Thyroid gland (tissue), 4 donors: ENCODE data around the gene HOXA5. TPM values are rescaled to one million over a fixed set of nuclear protein-coding genes. Genes with fewer than 3 reads are reported as not detected.

Experiments
- DNase-seq, 2 donors: peaks; one replicate each; pipeline ENCODE4 v3.0.0-alpha.2; 2019
- H3K27ac ChIP-seq, 3 donors: fragments of 200-600 bp; sonication (generic); 1 replicate in 2 of 3; 2 replicates in 1 of 3; pipeline ENCODE4 v1.5.1; 2016 to 2019; ENCODE audit warnings: mild to moderate bottlenecking in 1 of 3, moderate library complexity in 1 of 3
- H3K27me3 ChIP-seq: fragments of 200-600 bp; sonication (generic); one replicate; pipeline ENCODE4 v1.5.1; 2019
- H3K36me3 ChIP-seq, 2 donors: fragments of 200-600 bp; sonication (generic); one replicate each; pipeline ENCODE4 v1.5.1; 2016 to 2019
- H3K4me1 ChIP-seq, 2 donors: fragments of 200-600 bp; sonication (generic); one replicate each; pipeline ENCODE4 v1.5.1; 2017 to 2019
- H3K4me3 ChIP-seq, 3 donors: fragments of 200-600 bp; sonication (generic); replicated peaks in 1 of 3; 1 replicate in 2 of 3; 2 replicates in 1 of 3; pipeline ENCODE4 v1.5.1; 2016; ENCODE audit warnings: mild to moderate bottlenecking in 1 of 3
- H3K9me3 ChIP-seq: fragments of 200-600 bp; sonication (generic); one replicate; pipeline ENCODE4 v1.5.1; 2017
- POLR2A ChIP-seq, 2 donors: fragments of 450-650 bp; IDR thresholded peaks; one replicate each; pipeline ENCODE4 v1.6.1; 2017; ENCODE audit warnings: antibody characterized with exemption in 2 of 2, mild to moderate bottlenecking in 2 of 2, moderate library complexity in 1 of 2
- WGBS, 2 donors: methylation state at CpG; one replicate each; pipeline ENCODE4 v1.1.5; 2017; 5-methylcytosine and 5-hydroxymethylcytosine counted together
- intact Hi-C: fragments of 100-400 bp; cut with DNase I; formaldehyde crosslinking; loops from one replicate; pipeline ENCODE4 v1.15.1; 2023
- microRNA counts, 2 donors: library from miRNA; unstranded; fragments of <30 nt; microRNA quantifications; one replicate each; lab custom pipeline; 2016 to 2017
- microRNA-seq: library from miRNA; unstranded; fragments of <30 nt; microRNA quantifications from one replicate; pipeline ENCODE4, GENCODE V29; 2016
- small RNA-seq: library from RNA; depleted of rRNA; stranded (forward); fragments of <200 nt; gene quantifications from one replicate; pipeline ENCODE3, GENCODE V24; 2016
- total RNA-seq, 4 donors: library from RNA; depleted of rRNA; stranded (reverse); fragments of >200 nt; gene quantifications; one replicate each; pipeline ENCODE4 v1.2.3, GENCODE V29; 2016
- TF ChIP-seq, protein P1 (sequence below), 6 experiments: fragments of 200-600 bp in 3 of 6; fragments of 450-650 bp in 3 of 6; sonication (generic) in 3 of 6; IDR thresholded peaks; one replicate each; pipeline ENCODE4 v1.5.1; 2016 to 2019; ENCODE audit warnings: antibody characterized with exemption in 6 of 6, mild to moderate bottlenecking in 2 of 6, inconsistent platforms in 1 of 6, moderate library complexity in 1 of 6

HOXA5 gene
- total RNA-seq, 4 donors from 2014 or later = 2.0 to 4.4 (median 3.3) TPM

GRCh38 chr7:27091941-27092818 is 51.3 kb downstream of the HOXA5 start:
- Histone ChIP-seq H3K4me3 (no peak overlapping the region), H3K36me3 (no peaks in the 10 kb centered on the region), H3K4me1 (peaks cover 11 to 17% of the 10 kb centered on the region in 2 donors), H3K27ac (no peak overlapping the region), H3K27me3 (peaks cover 22% of the 10 kb centered on the region), H3K9me3 (no peaks in the 10 kb centered on the region)
- DNase-seq = no peak
- 33 to 41% methylated on average over 9 of the region's 9 CpGs for WGBS, 2 donors
- intact Hi-C loops = no loop called here
- TF ChIP-seq, protein P1, sequence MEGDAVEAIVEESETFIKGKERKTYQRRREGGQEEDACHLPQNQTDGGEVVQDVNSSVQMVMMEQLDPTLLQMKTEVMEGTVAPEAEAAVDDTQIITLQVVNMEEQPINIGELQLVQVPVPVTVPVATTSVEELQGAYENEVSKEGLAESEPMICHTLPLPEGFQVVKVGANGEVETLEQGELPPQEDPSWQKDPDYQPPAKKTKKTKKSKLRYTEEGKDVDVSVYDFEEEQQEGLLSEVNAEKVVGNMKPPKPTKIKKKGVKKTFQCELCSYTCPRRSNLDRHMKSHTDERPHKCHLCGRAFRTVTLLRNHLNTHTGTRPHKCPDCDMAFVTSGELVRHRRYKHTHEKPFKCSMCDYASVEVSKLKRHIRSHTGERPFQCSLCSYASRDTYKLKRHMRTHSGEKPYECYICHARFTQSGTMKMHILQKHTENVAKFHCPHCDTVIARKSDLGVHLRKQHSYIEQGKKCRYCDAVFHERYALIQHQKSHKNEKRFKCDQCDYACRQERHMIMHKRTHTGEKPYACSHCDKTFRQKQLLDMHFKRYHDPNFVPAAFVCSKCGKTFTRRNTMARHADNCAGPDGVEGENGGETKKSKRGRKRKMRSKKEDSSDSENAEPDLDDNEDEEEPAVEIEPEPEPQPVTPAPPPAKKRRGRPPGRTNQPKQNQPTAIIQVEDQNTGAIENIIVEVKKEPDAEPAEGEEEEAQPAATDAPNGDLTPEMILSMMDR (IDR thresholded peaks at IDR 0.05) = no peak
- TF ChIP-seq POLR2A (IDR thresholded peaks at IDR 0.05) = no peak

DNA sequence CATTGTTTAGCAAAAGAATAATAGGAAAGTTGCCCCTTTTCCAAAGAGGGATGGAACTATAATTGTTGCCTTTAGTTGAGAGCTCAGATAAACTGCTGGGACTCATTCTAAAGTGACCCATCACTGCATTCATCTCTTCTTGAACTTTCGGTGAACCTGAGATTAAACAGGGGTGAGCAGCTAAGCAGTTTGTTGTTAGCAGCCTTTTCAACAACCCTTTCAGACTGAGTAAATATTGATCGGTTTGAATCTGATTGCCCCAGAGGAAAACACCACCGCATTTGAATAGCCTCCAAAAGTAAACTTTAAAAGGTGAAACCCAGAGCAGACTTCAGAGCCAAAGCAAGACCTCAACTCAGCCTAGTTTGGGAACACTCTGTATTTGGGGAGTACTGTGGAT is 52.4 kb downstream of the HOXA5 start:
- no peak for TF ChIP-seq POLR2A (IDR thresholded peaks at IDR 0.05)
- TF ChIP-seq, protein P1 (IDR thresholded peaks at IDR 0.05) = no peak
- intact Hi-C loops = no loop called here
- Histone ChIP-seq H3K9me3 (no peaks in the 10 kb centered on the region), H3K4me3 (no peak overlapping the region), H3K36me3 (no peaks in the 10 kb centered on the region), H3K27me3 (peaks cover 16% of the 10 kb centered on the region), H3K4me1 (peaks cover 3 to 6% of the 10 kb centered on the region in 2 donors), H3K27ac (no peak overlapping the region)
- WGBS, 2 donors = 23 to 35% methylated on average over 3 of the region's 3 CpGs
- DNase-seq = no peak

MicroRNA genes within 50 kb of the gene (microRNA counts, 767-probe panel; counts per million panel counts)
- microRNA hsa-miR-196b-5p (lab: Ali Mortazavi, UCI) = 0 to 1,776 counts per million in 2 donors

Small RNAs within 50 kb of the gene (microRNA-seq; reads per million reads assigned to microRNA genes)
- 38.4 reads per million, percentile 44 among the genes with 10 or more reads in this experiment for gene MIR196B

Small RNAs within 50 kb of the gene (small RNA-seq; reads per million reads assigned to genes)
- not detected for gene AC004080.5
- not detected for gene RF01977
- not detected for gene RF02140
- gene RF02141 = not detected

Other genes starting within 250 kb of the HOXA5 start
- under 1 TPM in 2 of 4 donors, not detected in 2; 0.67 to 0.78 TPM for gene HOXA1, start 47.7 kb downstream of the HOXA5 start, total RNA-seq
- 1 to 10 TPM in 2 of 4 donors, under 1 TPM in 2; 0.73 to 2.7 (median 1.7) TPM for gene HOXA2, start 41.0 kb downstream of the HOXA5 start, total RNA-seq
- gene HOXA4, start 12.9 kb downstream of the HOXA5 start, total RNA-seq = 1 to 10 TPM in 3 of 4 donors, under 1 TPM in 1; 0.56 to 2.1 (median 1.3) TPM
- 1 to 10 TPM in 2 of 4 donors, not detected in 2; 1.1 to 1.6 TPM for gene HOXA6, start 4.1 kb upstream of the HOXA5 start, total RNA-seq
- gene HOXA3, start 8.9 kb upstream of the HOXA5 start, total RNA-seq = 1 to 10 TPM in 3 of 4 donors, under 1 TPM in 1; 0.94 to 6.1 (median 1.9) TPM
- gene HOXA7, start 13.0 kb upstream of the HOXA5 start, total RNA-seq = 1 to 10 TPM in 1 of 4 donors, under 1 TPM in 3; 0.34 to 2.1 (median 0.74) TPM
- 1 to 10 TPM in 1 of 4 donors, under 1 TPM in 2, not detected in 1; 0.63 to 1.9 (median 0.67) TPM for gene HOXA9, start 21.9 kb upstream of the HOXA5 start, total RNA-seq
- 1 to 10 TPM in 1 of 4 donors, not detected in 3; 4.0 TPM for gene HOXA10, start 30.6 kb upstream of the HOXA5 start, total RNA-seq
- gene HOXA11, start 41.6 kb upstream of the HOXA5 start, total RNA-seq = not detected
- gene HOXA13, start 56.4 kb upstream of the HOXA5 start, total RNA-seq = not detected
- not detected for gene EVX1, start 99.1 kb upstream of the HOXA5 start, total RNA-seq